IPS-15b (cell line): Measurements from ENCODE around the gene TCHP.

Experiments used
- H3K27me3 ChIP-seq: one replicate; pipeline ENCODE4 v1.6.1; 2013; ENCODE audit warnings: low read length; ENCODE audit not compliant: control insufficient read depth, insufficient read depth
- H3K36me3 ChIP-seq: one replicate; pipeline ENCODE4 v1.6.1; 2013; ENCODE audit warnings: low read length; ENCODE audit not compliant: control insufficient read depth, insufficient read depth
- H3K4me1 ChIP-seq: one replicate; pipeline ENCODE4 v1.6.1; 2013; ENCODE audit warnings: mild to moderate bottlenecking, low read length; ENCODE audit not compliant: control insufficient read depth, insufficient read depth
- H3K4me3 ChIP-seq: one replicate; pipeline ENCODE4 v1.5.1; 2013; ENCODE audit warnings: low read depth, low read length
- H3K9ac ChIP-seq: one replicate; pipeline ENCODE4 v1.6.1; 2013; ENCODE audit warnings: low read depth, mild to moderate bottlenecking, low read length
- H3K9me3 ChIP-seq: one replicate; pipeline ENCODE4 v1.6.1; 2013; ENCODE audit warnings: mild to moderate bottlenecking, low read length; ENCODE audit not compliant: control insufficient read depth, insufficient read depth

The TCHP gene

GRCh38 chr12:109958374-109958773 is 58.3 kb downstream of the TCHP start:
- H3K27me3 ChIP-seq = no peaks in the 10 kb centered on the region
- H3K9me3 ChIP-seq = no peaks in the 10 kb centered on the region
- no peak overlapping the region for H3K4me3 ChIP-seq
- peaks cover 12% of the 10 kb centered on the region for H3K36me3 ChIP-seq
- H3K4me1 ChIP-seq = no peaks in the 10 kb centered on the region
- no peak overlapping the region for H3K9ac ChIP-seq

GRCh38 chr12:109959411-109960093 is 59.5 kb downstream of the TCHP start:
- Histone ChIP-seq H3K9me3 (no peaks in the 10 kb centered on the region), H3K27me3 (no peaks in the 10 kb centered on the region), H3K36me3 (peaks cover 12% of the 10 kb centered on the region), H3K9ac (no peak overlapping the region), H3K4me1 (no peaks in the 10 kb centered on the region), H3K4me3 (no peak overlapping the region)

GRCh38 chr12:109961201-109961600 is 61.1 kb downstream of the TCHP start:
- no peak overlapping the region for H3K9ac ChIP-seq
- no peak overlapping the region for H3K4me3 ChIP-seq
- no peaks in the 10 kb centered on the region for H3K27me3 ChIP-seq
- peaks cover 12% of the 10 kb centered on the region for H3K36me3 ChIP-seq
- no peaks in the 10 kb centered on the region for H3K9me3 ChIP-seq
- no peaks in the 10 kb centered on the region for H3K4me1 ChIP-seq

- Histone ChIP-seq H3K36me3 (peaks cover 12% of the 10 kb centered on the region), H3K4me3 (no peak overlapping the region), H3K4me1 (no peaks in the 10 kb centered on the region), H3K9me3 (no peaks in the 10 kb centered on the region), H3K27me3 (no peaks in the 10 kb centered on the region), H3K9ac (no peak overlapping the region)
These were observed 61.5 kb downstream of the TCHP start for GRCh38 chr12:109961612-109962011.

GRCh38 chr12:109962398-109962797 is 62.3 kb downstream of the TCHP start:
- Histone ChIP-seq H3K9me3 (no peaks in the 10 kb centered on the region), H3K4me3 (no peak overlapping the region), H3K36me3 (peaks cover 9% of the 10 kb centered on the region), H3K4me1 (peaks cover under 1% of the 10 kb centered on the region), H3K27me3 (no peaks in the 10 kb centered on the region), H3K9ac (no peak overlapping the region)

GRCh38 chr12:109963330-109963729 is 63.3 kb downstream of the TCHP start:
- Histone ChIP-seq H3K9me3 (no peaks in the 10 kb centered on the region), H3K4me3 (no peak overlapping the region), H3K9ac (no peak overlapping the region), H3K27me3 (no peaks in the 10 kb centered on the region), H3K4me1 (peaks cover 3% of the 10 kb centered on the region), H3K36me3 (peaks cover 9% of the 10 kb centered on the region)

- Histone ChIP-seq H3K4me3 (no peak overlapping the region), H3K36me3 (peaks cover 9% of the 10 kb centered on the region), H3K27me3 (no peaks in the 10 kb centered on the region), H3K9ac (no peak overlapping the region), H3K9me3 (no peaks in the 10 kb centered on the region), H3K4me1 (peaks cover 3% of the 10 kb centered on the region)
These were observed 63.8 kb downstream of the TCHP start for GRCh38 chr12:109963743-109964429.

- Histone ChIP-seq H3K4me3 (no peak overlapping the region), H3K9ac (no peak overlapping the region), H3K27me3 (no peaks in the 10 kb centered on the region), H3K9me3 (no peaks in the 10 kb centered on the region), H3K36me3 (no peaks in the 10 kb centered on the region), H3K4me1 (peaks cover 3% of the 10 kb centered on the region)
These were observed 66.5 kb downstream of the TCHP start for GRCh38 chr12:109966546-109966945.

GRCh38 chr12:109967383-109968031 is 67.4 kb downstream of the TCHP start:
- Histone ChIP-seq H3K4me3 (no peak overlapping the region), H3K4me1 (peaks cover 3% of the 10 kb centered on the region), H3K27me3 (no peaks in the 10 kb centered on the region), H3K9ac (no peak overlapping the region), H3K36me3 (no peaks in the 10 kb centered on the region), H3K9me3 (no peaks in the 10 kb centered on the region)
